ENCODE results near the gene DLK2.

- no peak for TF ChIP-seq CTCF (IDR thresholded peaks at IDR 0.05; ENCODE audit: low read length)
- TF ChIP-seq EZH2 (optimal IDR thresholded peaks at IDR 0.05; ENCODE audit: low read depth, low read length): no peak
Observed at GRCh38 chr6:43451348-43451747, 4.0 kb downstream of the DLK2 start.
